Endothelial cell of umbilical vein (primary cell): Measurements from ENCODE around the gene MMP11. TPM values are rescaled to one million over a fixed set of nuclear protein-coding genes. Genes with fewer than 3 reads are reported as not detected.

Experiments used
- BruUV-seq: library from RNA; stranded (reverse); fragments of 400-500 nt; replicated peaks from 2 replicates; lab custom pipeline; 2021; lab: Mats Ljungman, UMichigan
- CTCF ChIA-PET: fragments of 300-600, 350-600 bp; sonication (Branson Sonifier 250); formaldehyde crosslinking; loops from one replicate; lab custom pipeline; 2021; ENCODE audit warnings: antibody characterized with exemption, inconsistent platforms; lab: Charles Lee
- POLR2A ChIA-PET: fragments of 300-600, 350-600 bp; sonication (Branson Sonifier 250); formaldehyde crosslinking; loops from one replicate; lab custom pipeline; 2021; ENCODE audit warnings: antibody characterized with exemption, inconsistent platforms; lab: Charles Lee
- DNase-seq: peaks from one replicate; pipeline ENCODE4 v3.0.0-alpha.2; 2011; ENCODE audit warnings: low read depth, low spot score
- FAIRE-seq: peaks from 2 replicates; lab custom pipeline; 2011; peaks lifted over from hg19 to GRCh38; lab: Jason Lieb, UNC
- H2AFZ ChIP-seq: 2 replicates; pipeline ENCODE4 v1.6.0; 2012; ENCODE audit warnings: low read depth, low read length, control low read depth, inconsistent platforms
- H3K27ac ChIP-seq: 2 replicates; pipeline ENCODE4 v1.5.1; 2011; ENCODE audit warnings: low read depth, mild to moderate bottlenecking, control low read depth, low read length, moderate library complexity; ENCODE audit not compliant: insufficient read depth
- H3K27me3 ChIP-seq, 2 experiments: 2 replicates each; pipeline versions ENCODE4 v1.6.0 to v1.6.1; 2011; ENCODE audit warnings: low read length in 2 of 2, mixed read lengths in 1 of 2; ENCODE audit not compliant: control insufficient read depth in 2 of 2, insufficient read depth in 2 of 2
- H3K36me3 ChIP-seq, 2 experiments: 2 replicates in 1 of 2; 3 replicates in 1 of 2; pipeline ENCODE4 v1.5.1; 2011; ENCODE audit warnings: low read length in 2 of 2, mild to moderate bottlenecking in 1 of 2, moderate library complexity in 1 of 2; ENCODE audit not compliant: control insufficient read depth in 2 of 2, insufficient read depth in 2 of 2; ENCODE audit errors: extremely low read depth in 1 of 2
- H3K4me1 ChIP-seq: 3 replicates; pipeline ENCODE4 v1.5.1; 2011; ENCODE audit warnings: mild to moderate bottlenecking, low read length; ENCODE audit not compliant: control insufficient read depth, insufficient read depth; ENCODE audit errors: extremely low read depth
- H3K4me2 ChIP-seq: 2 replicates; pipeline ENCODE4 v1.6.1; 2011; ENCODE audit warnings: low read length, control low read depth, mixed read lengths; ENCODE audit not compliant: insufficient read depth
- H3K4me3 ChIP-seq, 3 experiments: fragments of 200-600 bp in 1 of 3; sonication (generic), shearing (Covaris generic) in 1 of 3; replicated peaks in 1 of 3; 2 replicates each; pipeline ENCODE4 v1.5.1; 2011 to 2016; ENCODE audit warnings: control low read depth in 3 of 3, low read length in 3 of 3, mild to moderate bottlenecking in 2 of 3, inconsistent platforms in 1 of 3, low read depth in 1 of 3, moderate library complexity in 1 of 3; ENCODE audit not compliant: insufficient read depth in 1 of 3
- H3K79me2 ChIP-seq: 2 replicates; pipeline ENCODE4 v1.6.0; 2012; ENCODE audit warnings: low read length, inconsistent platforms; ENCODE audit not compliant: control insufficient read depth, insufficient read depth
- H3K9ac ChIP-seq: replicated peaks from 2 replicates; pipeline ENCODE3; 2011; ENCODE audit warnings: low read length, control low read depth; ENCODE audit not compliant: insufficient read depth; ENCODE audit errors: extremely low read depth
- H3K9me1 ChIP-seq: replicated peaks from 3 replicates; pipeline ENCODE4 v1.6.0; 2011; ENCODE audit warnings: mild to moderate bottlenecking, low read length; ENCODE audit not compliant: control insufficient read depth, insufficient read depth; ENCODE audit errors: extremely low read depth
- H3K9me3 ChIP-seq: replicated peaks from 2 replicates; pipeline ENCODE4 v1.5.1; 2012; ENCODE audit warnings: low read length, inconsistent platforms; ENCODE audit not compliant: control insufficient read depth, insufficient read depth
- H4K20me1 ChIP-seq: replicated peaks from 2 replicates; pipeline ENCODE3; 2011; ENCODE audit warnings: mild to moderate bottlenecking, low read length; ENCODE audit not compliant: control insufficient read depth, insufficient read depth; ENCODE audit errors: extremely low read depth
- EZH2 ChIP-seq: IDR thresholded peaks from 2 replicates; pipeline ENCODE4 v1.6.1; 2012; ENCODE audit warnings: borderline replicate concordance, low read depth, mild to moderate bottlenecking, moderate library complexity, low read length, inconsistent platforms; ENCODE audit not compliant: severe bottlenecking
- FOS ChIP-seq: IDR thresholded peaks from 2 replicates; pipeline ENCODE4 v1.6.1; 2011; ENCODE audit warnings: mild to moderate bottlenecking, low read length, moderate library complexity, borderline replicate concordance; ENCODE audit not compliant: insufficient read depth
- GATA2 ChIP-seq: IDR thresholded peaks from 2 replicates; pipeline ENCODE4 v1.7.0; 2011; ENCODE audit warnings: low read depth, mild to moderate bottlenecking, moderate library complexity, mixed read lengths, low read length; ENCODE audit not compliant: insufficient read length, insufficient read depth
- JUN ChIP-seq: IDR thresholded peaks from 2 replicates; pipeline ENCODE4 v1.6.1; 2011; ENCODE audit warnings: borderline replicate concordance, low read depth; ENCODE audit not compliant: insufficient read length, insufficient read depth
- MYC ChIP-seq: IDR thresholded peaks from one replicate; pipeline ENCODE4 v1.6.1; 2011; ENCODE audit warnings: mild to moderate bottlenecking, low read depth, low read length
- POLR2A ChIP-seq: IDR thresholded peaks from 2 replicates; pipeline ENCODE4 v1.6.1; 2012; ENCODE audit warnings: low read depth, mild to moderate bottlenecking, control low read depth, low read length
- POLR2AphosphoS5 ChIP-seq: IDR thresholded peaks from 2 replicates; pipeline ENCODE4 v1.6.1; 2012; ENCODE audit warnings: low read depth, mild to moderate bottlenecking, control low read depth, low read length, moderate library complexity; ENCODE audit not compliant: insufficient read depth
- dilution Hi-C: fragments of 300-500 bp; cut with MboI; formaldehyde crosslinking; loops from one replicate; pipeline ENCODE4 v1.15.0; 2019; ENCODE audit warnings: low sequenced_read_pairs; ENCODE audit not compliant: extremely low pct_ligation_motif_present
- intact Hi-C: fragments of 100-400 bp; cut with micrococcal nuclease; formaldehyde crosslinking; loops from one replicate; pipeline ENCODE4 v1.10.0; 2022
- polyA plus RNA-seq, 4 experiments: library from polyadenylated mRNA; depleted of rRNA in 3 of 4; stranded (reverse) in 3 of 4; unstranded in 1 of 4; fragments of >200 nt; gene quantifications; 2 replicates each; pipeline versions ENCODE4 v1.2.1 to v1.2.3, GENCODE V29; 2011 to 2012; ENCODE audit warnings: missing spikeins in 1 of 4
- total RNA-seq: library from RNA; stranded (reverse); gene quantifications from 2 replicates; pipeline ENCODE4 v1.2.3, GENCODE V29; 2021
- TF ChIP-seq, protein P1 (sequence below), 2 donors: IDR thresholded peaks; 1 replicate in 1 of 2; 2 replicates in 1 of 2; pipeline ENCODE4 v1.5.1; 2011; ENCODE audit warnings: low read length in 2 of 2, mild to moderate bottlenecking in 2 of 2, moderate library complexity in 2 of 2, control low read depth in 1 of 2, inconsistent platforms in 1 of 2, low read depth in 1 of 2; ENCODE audit not compliant: insufficient read depth in 1 of 2; ENCODE audit errors: extremely low read depth in 1 of 2
- TF ChIP-seq, protein P2 (sequence below): IDR thresholded peaks from 2 replicates; pipeline ENCODE4 v1.6.1; 2011; ENCODE audit not compliant: insufficient read depth, insufficient read length

Gene MMP11
- total and polyA plus RNA-seq, 2 donors (not counting 3 experiments of a cell fraction or from before 2014, with no cell fraction given) = 10.3 to 16.9 TPM

DNA sequence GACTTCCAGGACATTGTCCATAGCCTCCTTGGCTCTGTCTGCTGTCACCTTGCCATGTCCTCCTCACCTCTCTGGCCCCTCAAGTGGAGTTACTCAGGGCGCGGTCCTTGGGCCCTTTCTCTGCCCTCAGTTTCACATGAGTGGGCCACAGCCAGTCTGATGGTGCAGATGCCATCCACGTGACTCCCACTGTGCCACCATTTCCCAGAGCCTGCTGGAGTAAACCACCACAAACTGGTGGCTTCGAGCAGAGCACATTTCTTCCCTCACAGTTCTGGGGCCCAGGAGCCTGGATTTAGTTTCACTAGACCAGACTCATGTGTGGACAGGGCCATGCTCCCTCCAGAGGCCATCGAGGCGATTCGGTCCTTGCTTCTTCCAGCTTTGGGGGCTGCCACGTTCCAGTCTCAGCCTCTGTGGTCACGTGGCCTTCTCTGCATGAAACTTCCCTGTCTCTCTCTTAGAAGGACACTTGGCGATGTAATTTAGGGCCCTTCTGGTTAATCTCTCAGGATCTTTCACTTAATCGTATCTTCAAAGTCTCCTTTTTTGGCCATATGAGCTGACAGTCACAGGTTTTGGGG lies 28.7 kb downstream of the MMP11 start:
- dilution Hi-C loops = no loop called here
- H3K36me3 ChIP-seq = peaks cover 18 to 43% of the 10 kb centered on the region in 2 experiments
- intact Hi-C loops = no loop called here
- H3K4me3 ChIP-seq = no peak overlapping the region
- no peak overlapping the region for H2AFZ ChIP-seq
- DNase-seq (no peak), FAIRE-seq (no peak)
- H3K9me1 ChIP-seq = no peaks in the 10 kb centered on the region
- no peaks in the 10 kb centered on the region for H3K9me3 ChIP-seq
- no peak overlapping the region for H3K4me2 ChIP-seq
- TF ChIP-seq FOS (no peak), GATA2 (no peak), EZH2 (no peak), POLR2AphosphoS5 (no peak), MYC (no peak), JUN (no peak), POLR2A (no peak)
- TF ChIP-seq, protein P1, sequence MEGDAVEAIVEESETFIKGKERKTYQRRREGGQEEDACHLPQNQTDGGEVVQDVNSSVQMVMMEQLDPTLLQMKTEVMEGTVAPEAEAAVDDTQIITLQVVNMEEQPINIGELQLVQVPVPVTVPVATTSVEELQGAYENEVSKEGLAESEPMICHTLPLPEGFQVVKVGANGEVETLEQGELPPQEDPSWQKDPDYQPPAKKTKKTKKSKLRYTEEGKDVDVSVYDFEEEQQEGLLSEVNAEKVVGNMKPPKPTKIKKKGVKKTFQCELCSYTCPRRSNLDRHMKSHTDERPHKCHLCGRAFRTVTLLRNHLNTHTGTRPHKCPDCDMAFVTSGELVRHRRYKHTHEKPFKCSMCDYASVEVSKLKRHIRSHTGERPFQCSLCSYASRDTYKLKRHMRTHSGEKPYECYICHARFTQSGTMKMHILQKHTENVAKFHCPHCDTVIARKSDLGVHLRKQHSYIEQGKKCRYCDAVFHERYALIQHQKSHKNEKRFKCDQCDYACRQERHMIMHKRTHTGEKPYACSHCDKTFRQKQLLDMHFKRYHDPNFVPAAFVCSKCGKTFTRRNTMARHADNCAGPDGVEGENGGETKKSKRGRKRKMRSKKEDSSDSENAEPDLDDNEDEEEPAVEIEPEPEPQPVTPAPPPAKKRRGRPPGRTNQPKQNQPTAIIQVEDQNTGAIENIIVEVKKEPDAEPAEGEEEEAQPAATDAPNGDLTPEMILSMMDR (IDR thresholded peaks at IDR 0.05; ENCODE audit: extremely low read depth in 1 of 2, insufficient read depth in 1 of 2, low read depth in 1 of 2, low read length in 2 of 2) = no peak
- TF ChIP-seq, protein P2, sequence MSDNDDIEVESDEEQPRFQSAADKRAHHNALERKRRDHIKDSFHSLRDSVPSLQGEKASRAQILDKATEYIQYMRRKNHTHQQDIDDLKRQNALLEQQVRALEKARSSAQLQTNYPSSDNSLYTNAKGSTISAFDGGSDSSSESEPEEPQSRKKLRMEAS = no peak
- no peaks in the 10 kb centered on the region for H3K27me3 ChIP-seq
- no peaks in the 10 kb centered on the region for H3K79me2 ChIP-seq
- ChIA-PET CTCF (no interaction called here), POLR2A (no interaction called here)
- H3K9ac ChIP-seq = no peak overlapping the region
- H4K20me1 ChIP-seq = no peaks in the 10 kb centered on the region
- no TSS peak for BruUV-seq
- no peaks in the 10 kb centered on the region for H3K4me1 ChIP-seq
- no peak overlapping the region for H3K27ac ChIP-seq
